ENCODE measurements around the gene PIWIL1.

Gene PIWIL1

GRCh38 chr12:130336723-130337487 is 782 bp upstream of the PIWIL1 start:
- DNase-seq: no peak

- DNase-seq: no peak
Observed at GRCh38 chr12:130338794-130339601, 1.3 kb downstream of the PIWIL1 start.

GRCh38 chr12:130339951-130340350 is 2.3 kb downstream of the PIWIL1 start:
- no peak for DNase-seq

- no peak for DNase-seq
Observed at GRCh38 chr12:130342442-130342841, 4.8 kb downstream of the PIWIL1 start.

- no peak for DNase-seq
Observed at GRCh38 chr12:130342842-130343241, 5.2 kb downstream of the PIWIL1 start.

- DNase-seq: no peak
Observed at GRCh38 chr12:130344529-130344928, 6.8 kb downstream of the PIWIL1 start.

GRCh38 chr12:130345292-130345691 is 7.6 kb downstream of the PIWIL1 start:
- no peak for DNase-seq

- DNase-seq: no peak
Observed at GRCh38 chr12:130347588-130347987, 9.9 kb downstream of the PIWIL1 start.

- DNase-seq: no peak
Observed at GRCh38 chr12:130350715-130351114, 13.0 kb downstream of the PIWIL1 start.

- no peak for DNase-seq
Observed at GRCh38 chr12:130351326-130351725, 13.6 kb downstream of the PIWIL1 start.

GRCh38 chr12:130353081-130353480 is 15.4 kb downstream of the PIWIL1 start:
- DNase-seq: no peak

- DNase-seq: no peak
Observed at GRCh38 chr12:130354407-130354806, 16.7 kb downstream of the PIWIL1 start.

GRCh38 chr12:130356222-130356621 is 18.5 kb downstream of the PIWIL1 start:
- DNase-seq: no peak

GRCh38 chr12:130357241-130357640 is 19.6 kb downstream of the PIWIL1 start:
- DNase-seq: no peak

- no peak for DNase-seq
Observed at GRCh38 chr12:130357729-130358330, 20.1 kb downstream of the PIWIL1 start.

GRCh38 chr12:130362060-130362459 is 24.4 kb downstream of the PIWIL1 start:
- DNase-seq: no peak

GRCh38 chr12:130364578-130364977 is 26.9 kb downstream of the PIWIL1 start:
- no peak for DNase-seq

- DNase-seq: no peak
Observed at GRCh38 chr12:130366159-130366558, 28.5 kb downstream of the PIWIL1 start.

GRCh38 chr12:130367003-130367402 is 29.3 kb downstream of the PIWIL1 start:
- DNase-seq: no peak

- DNase-seq: no peak
Observed at GRCh38 chr12:130367523-130367922, 29.8 kb downstream of the PIWIL1 start.

- no peak for DNase-seq
Observed at GRCh38 chr12:130369816-130370215, 32.1 kb downstream of the PIWIL1 start.

GRCh38 chr12:130371296-130371695 is 33.6 kb downstream of the PIWIL1 start:
- no peak for DNase-seq

- DNase-seq: no peak
Observed at GRCh38 chr12:130372936-130373335, 35.2 kb downstream of the PIWIL1 start.

- DNase-seq: no peak
Observed at GRCh38 chr12:130374083-130374482, 36.4 kb downstream of the PIWIL1 start.
